ENCODE measurements around the gene NSRP1. TPM values are rescaled to one million over a fixed set of nuclear protein-coding genes. Genes with fewer than 3 reads are reported as not detected.

Gene NSRP1
- polyA plus RNA-seq, 3 donors: 7.2 to 19.9 (median 11.7) TPM

- H3K4me1 Mint-ChIP-seq: peaks cover 9% of the 10 kb centered on the region
- WGBS (ENCODE audit: insufficient coverage): 92% methylated on average over 4 of the region's 6 CpGs
- H3K79me2 ChIP-seq (ENCODE audit: insufficient read depth, low read length): no peaks in the 10 kb centered on the region
- no peaks in the 10 kb centered on the region for H3K9me3 ChIP-seq (replicated peaks in 1 of 2; ENCODE audit: control insufficient read depth in 1 of 2, insufficient read depth in 1 of 2, low read length in 2 of 2)
- peaks cover 0 to 1% (median 0%) of the 10 kb centered on the region in 7 donors for H3K9me3 Mint-ChIP-seq
- H3K36me3 Mint-ChIP-seq: no peaks in the 10 kb centered on the region
- H3K27me3 Mint-ChIP-seq (ENCODE audit: low read depth in 3 of 3): peaks cover 10 to 23% (median 23%) of the 10 kb centered on the region in 3 donors
- H3K9ac ChIP-seq (ENCODE audit: insufficient read depth, low read length, poor library complexity, severe bottlenecking): no peak overlapping the region
- TF ChIP-seq CTCF (IDR thresholded peaks at IDR 0.05): no peak
- H3K4me2 ChIP-seq (replicated peaks; ENCODE audit: extremely low read depth, low read length, poor library complexity, severe bottlenecking): no peak overlapping the region
- no peak overlapping the region for H3K4me3 Mint-ChIP-seq
- no peaks in the 10 kb centered on the region for H4K20me1 ChIP-seq (ENCODE audit: insufficient read depth, low read length)
- DNase-seq: no peak
- H3K27me3 ChIP-seq (ENCODE audit: control insufficient read depth in 2 of 2, insufficient read depth in 2 of 2, low read length in 2 of 2): no peaks in the 10 kb centered on the region
- no peak overlapping the region for H3K27ac Mint-ChIP-seq
- intact Hi-C loops (cut with micrococcal nuclease): no loop called here
- H3K4me3 ChIP-seq (replicated peaks in 1 of 3; ENCODE audit: low read depth in 2 of 3, low read length in 3 of 3): no peak overlapping the region
- H2AFZ ChIP-seq (ENCODE audit: insufficient read depth, low read depth, low read length, poor library complexity, severe bottlenecking): no peak overlapping the region
- H3K36me3 ChIP-seq (replicated peaks in 1 of 2; ENCODE audit: control insufficient read depth in 1 of 2, insufficient read depth in 2 of 2, low read length in 2 of 2): no peaks in the 10 kb centered on the region
- no peak overlapping the region for H3K27ac ChIP-seq (ENCODE audit: low read depth in 1 of 2, low read length in 2 of 2)
- H3K4me1 ChIP-seq (ENCODE audit: control insufficient read depth in 1 of 2, insufficient read depth in 2 of 2, low read length in 2 of 2): peaks cover 0 to 5% of the 10 kb centered on the region in 2 donors
Observed at GRCh38 chr17:30203471-30203981, 86.9 kb downstream of the NSRP1 start.

- H3K9me3 Mint-ChIP-seq: peaks cover 0 to 1% (median 0%) of the 10 kb centered on the region in 7 donors
- Histone ChIP-seq H3K4me2 (replicated peaks; ENCODE audit: extremely low read depth, low read length, poor library complexity, severe bottlenecking) (no peak overlapping the region), H3K4me3 (replicated peaks in 1 of 3; ENCODE audit: low read depth in 2 of 3, low read length in 3 of 3) (no peak overlapping the region), H4K20me1 (ENCODE audit: insufficient read depth, low read length) (no peaks in the 10 kb centered on the region), H3K79me2 (ENCODE audit: insufficient read depth, low read length) (no peaks in the 10 kb centered on the region), H3K4me1 (ENCODE audit: control insufficient read depth in 1 of 2, insufficient read depth in 2 of 2, low read length in 2 of 2) (peaks cover 0 to 5% of the 10 kb centered on the region in 2 donors), H3K9ac (ENCODE audit: insufficient read depth, low read length, poor library complexity, severe bottlenecking) (no peak overlapping the region), H3K9me3 (replicated peaks in 1 of 2; ENCODE audit: control insufficient read depth in 1 of 2, insufficient read depth in 1 of 2, low read length in 2 of 2) (no peaks in the 10 kb centered on the region), H3K27me3 (ENCODE audit: control insufficient read depth in 2 of 2, insufficient read depth in 2 of 2, low read length in 2 of 2) (no peaks in the 10 kb centered on the region), H2AFZ (ENCODE audit: insufficient read depth, low read depth, low read length, poor library complexity, severe bottlenecking) (no peak overlapping the region), H3K27ac (ENCODE audit: low read depth in 1 of 2, low read length in 2 of 2) (no peak overlapping the region), H3K36me3 (replicated peaks in 1 of 2; ENCODE audit: control insufficient read depth in 1 of 2, insufficient read depth in 2 of 2, low read length in 2 of 2) (no peaks in the 10 kb centered on the region)
- H3K27me3 Mint-ChIP-seq (ENCODE audit: low read depth in 3 of 3): peaks cover 10 to 26% (median 23%) of the 10 kb centered on the region in 3 donors
- no peak for DNase-seq
- H3K36me3 Mint-ChIP-seq: no peaks in the 10 kb centered on the region
- intact Hi-C loops (cut with micrococcal nuclease): no loop called here
- peak overlapping the region in 1 of 2 donors; percentile 11 for H3K4me3 Mint-ChIP-seq
- peak overlapping the region in 1 of 7 donors; percentile 16 for H3K27ac Mint-ChIP-seq
- TF ChIP-seq CTCF (IDR thresholded peaks at IDR 0.05): no peak
- peaks cover 10% of the 10 kb centered on the region for H3K4me1 Mint-ChIP-seq
- 93% methylated on average over 7 of the region's 9 CpGs for WGBS (ENCODE audit: insufficient coverage)
Observed at GRCh38 chr17:30207655-30208054, 91.0 kb downstream of the NSRP1 start.

Measured in CD14-positive monocyte (primary cell).